HCT116 (cell line): Measurements from ENCODE around the gene CNDP1. TPM values are rescaled to one million over a fixed set of nuclear protein-coding genes. Genes with fewer than 3 reads are reported as not detected.

Experiments
- ATAC-seq: fragments of 200-7000 bp; cut with Tn5 transposase; 2 replicates; pipeline ENCODE4 v1.9.1; 2020; ENCODE audit warnings: mild to moderate bottlenecking, moderate library complexity
- BruUV-seq: library from RNA; stranded (reverse); fragments of 400-500 nt; replicated peaks from 2 replicates; lab custom pipeline; 2021; lab: Mats Ljungman, UMichigan
- CTCF ChIA-PET: fragments of 300-600 bp; sonication (Branson Sonifier 250); formaldehyde crosslinking; loops from one replicate; lab custom pipeline; 2021; ENCODE audit warnings: antibody characterized with exemption; lab: Charles Lee
- POLR2A ChIA-PET: fragments of 300-600, 350-600 bp; sonication (Branson Sonifier 250); formaldehyde crosslinking; loops from one replicate; lab custom pipeline; 2021; ENCODE audit warnings: antibody characterized with exemption; lab: Charles Lee
- RAD21 ChIA-PET, 2 experiments: fragments of 300-600 bp; sonication (Branson Sonifier 250); formaldehyde crosslinking; loops; one replicate each; lab custom pipeline; 2023; ENCODE audit warnings: low total read pairs in 2 of 2; ENCODE audit not compliant: uncharacterized antibody in 2 of 2, unreplicated experiment in 2 of 2, low non-redundant PET in 1 of 2; lab: Charles Lee
- DNase-seq: peaks from one replicate; pipeline ENCODE4 v3.0.0-alpha.2; 2010; ENCODE audit warnings: low read depth, low spot score
- H2AFZ ChIP-seq: fragments of 200-600 bp; shearing (Covaris generic), sonication (generic); 2 replicates; pipeline ENCODE4 v1.6.1; 2017; ENCODE audit warnings: low read depth, mixed run types, mixed read lengths, antibody characterized with exemption, low read length; ENCODE audit not compliant: poor library complexity, severe bottlenecking
- H3K27ac ChIP-seq: 2 replicates; pipeline ENCODE4 v1.5.1; 2012; ENCODE audit warnings: low read depth, low read length
- H3K27me3 ChIP-seq: fragments of 200-600 bp; sonication (generic); 2 replicates; pipeline ENCODE4 v1.6.1; 2016; ENCODE audit warnings: mixed run types, low read length, mixed read lengths; ENCODE audit not compliant: insufficient read depth
- H3K36me3 ChIP-seq, 2 experiments: fragments of 200-500 bp in 1 of 2; fragments of 200-600 bp in 1 of 2; sonication (Bioruptor generic) in 1 of 2; sonication (generic) in 1 of 2; 2 replicates each; pipeline versions ENCODE4 v1.5.1 to v1.6.1; 2014 to 2016; ENCODE audit warnings: low read length in 2 of 2, inconsistent platforms in 1 of 2, mixed read lengths in 1 of 2, mixed run types in 1 of 2; ENCODE audit not compliant: insufficient read depth in 2 of 2, control insufficient read depth in 1 of 2
- H3K4me1 ChIP-seq, 2 experiments: fragments of 200-600 bp in 1 of 2; sonication (generic) in 1 of 2; 2 replicates each; pipeline versions ENCODE4 v1.5.1 to v1.6.1; 2012 to 2017; ENCODE audit warnings: low read length in 2 of 2, inconsistent platforms in 1 of 2, mild to moderate bottlenecking in 1 of 2, mixed read lengths in 1 of 2, mixed run types in 1 of 2, moderate library complexity in 1 of 2; ENCODE audit not compliant: insufficient read depth in 2 of 2, control insufficient read depth in 1 of 2
- H3K4me2 ChIP-seq: fragments of 200-600 bp; sonication (generic); 2 replicates; pipeline ENCODE4 v1.6.1; 2017; ENCODE audit warnings: mixed run types, low read length, mixed read lengths
- H3K4me3 ChIP-seq, 2 experiments: fragments of 200-600 bp in 1 of 2; sonication (generic) in 1 of 2; replicated peaks in 1 of 2; 2 replicates each; pipeline ENCODE4 v1.5.1; 2011 to 2016; ENCODE audit warnings: low read length in 2 of 2, control low read depth in 1 of 2, low read depth in 1 of 2, mild to moderate bottlenecking in 1 of 2, mixed read lengths in 1 of 2, mixed run types in 1 of 2
- H3K79me2 ChIP-seq: fragments of 200-600 bp; sonication (generic); 2 replicates; pipeline ENCODE4 v1.6.1; 2017; ENCODE audit warnings: mild to moderate bottlenecking, mixed run types, low read length, moderate library complexity, mixed read lengths; ENCODE audit not compliant: insufficient read depth
- H3K9ac ChIP-seq: fragments of 200-600 bp; sonication (generic); 2 replicates; pipeline ENCODE4 v1.6.1; 2016; ENCODE audit warnings: low read length, mixed read lengths
- H3K9me2 ChIP-seq: fragments of 200-600 bp; sonication (generic), shearing (Covaris generic); 2 replicates; pipeline ENCODE4 v1.6.1; 2017; ENCODE audit warnings: mixed run types, mild to moderate bottlenecking, moderate library complexity; ENCODE audit not compliant: insufficient read depth
- H3K9me3 ChIP-seq, 2 experiments: fragments of 200-500 bp in 1 of 2; fragments of 200-600 bp in 1 of 2; sonication (Bioruptor generic) in 1 of 2; sonication (generic) in 1 of 2; 2 replicates each; pipeline ENCODE4 v1.6.1; 2014 to 2017; ENCODE audit warnings: low read length in 2 of 2, mixed read lengths in 2 of 2, inconsistent platforms in 1 of 2, low read depth in 1 of 2, mild to moderate bottlenecking in 1 of 2, mixed run types in 1 of 2, moderate library complexity in 1 of 2; ENCODE audit not compliant: control insufficient read depth in 1 of 2, insufficient read depth in 1 of 2
- H4K20me1 ChIP-seq: fragments of 200-600 bp; sonication (generic), shearing (Covaris generic); 2 replicates; pipeline ENCODE4 v1.6.1; 2017; ENCODE audit warnings: mixed run types, mild to moderate bottlenecking, moderate library complexity; ENCODE audit not compliant: insufficient read depth
- ATF3 ChIP-seq: IDR thresholded peaks from 2 replicates; pipeline ENCODE4 v1.6.1; 2012
- CBX3 ChIP-seq: IDR thresholded peaks from 2 replicates; pipeline ENCODE4 v1.6.1; 2012; ENCODE audit warnings: low read depth
- CEBPB ChIP-seq: IDR thresholded peaks from 2 replicates; pipeline ENCODE4 v1.6.1; 2012; ENCODE audit warnings: low read depth
- CTCF ChIP-seq, 3 experiments: fragments of 200-600 bp in 1 of 3; sonication (generic) in 1 of 3; IDR thresholded peaks in 2 of 3; conservative IDR thresholded peaks in 1 of 3; 2 replicates each; pipeline ENCODE4 v1.5.1; 2012 to 2017; ENCODE audit warnings: low read depth in 2 of 3, low read length in 2 of 3, antibody characterized with exemption in 1 of 3, borderline replicate concordance in 1 of 3, control low read depth in 1 of 3, mild to moderate bottlenecking in 1 of 3, mixed read lengths in 1 of 3, mixed run types in 1 of 3, moderate library complexity in 1 of 3; ENCODE audit not compliant: insufficient read depth in 1 of 3
- EZH2 ChIP-seq: fragments of 200-600 bp; sonication (generic); IDR thresholded peaks from 2 replicates; pipeline ENCODE4 v1.6.1; 2017; ENCODE audit warnings: antibody characterized with exemption, mixed run types
- FOSL1 ChIP-seq: IDR thresholded peaks from 2 replicates; pipeline ENCODE4 v1.6.1; 2012; ENCODE audit warnings: low read depth
- MAX ChIP-seq: IDR thresholded peaks from 2 replicates; pipeline ENCODE4 v1.6.1; 2012
- POLR2A ChIP-seq: IDR thresholded peaks from 2 replicates; pipeline ENCODE4 v1.7.0; 2011; ENCODE audit warnings: borderline replicate concordance; ENCODE audit not compliant: insufficient read depth, insufficient read length; ENCODE audit errors: extremely low read depth
- SIN3A ChIP-seq: IDR thresholded peaks from 2 replicates; pipeline ENCODE4 v1.6.1; 2012; ENCODE audit warnings: low read depth
- SP1 ChIP-seq: IDR thresholded peaks from 2 replicates; pipeline ENCODE4 v1.6.1; 2012; ENCODE audit warnings: low read depth
- YY1 ChIP-seq: IDR thresholded peaks from 2 replicates; pipeline ENCODE4 v1.6.1; 2011; ENCODE audit warnings: low read length, low read depth, moderate library complexity, mild to moderate bottlenecking; ENCODE audit not compliant: insufficient replicate concordance; ENCODE audit errors: extremely low read depth
- ZBTB33 ChIP-seq: IDR thresholded peaks from 2 replicates; pipeline ENCODE4 v1.6.1; 2011; ENCODE audit warnings: mild to moderate bottlenecking, low read length, moderate library complexity; ENCODE audit not compliant: insufficient replicate concordance; ENCODE audit errors: extremely low read depth
- ZFX ChIP-seq: fragments of 450-650 bp; IDR thresholded peaks from 2 replicates; pipeline ENCODE4 v1.6.1; 2017
- intact Hi-C: fragments of 100-400 bp; cut with micrococcal nuclease; formaldehyde crosslinking; loops from 2 replicates; pipeline ENCODE4 v1.10.0; 2022
- total RNA-seq: library from RNA; stranded (reverse); gene quantifications from one replicate; pipeline ENCODE4 v1.2.1, GENCODE V29; 2021; ENCODE audit not compliant: unreplicated experiment

The CNDP1 gene
- total RNA-seq, 1 experiment from 2014 or later, result not detected

- DNase-seq (no peak), ATAC-seq (no peak)
- H3K79me2 ChIP-seq, result 0 out of 2 replicates have a peak, but pooled peaks cover 4% of the 10 kb centered on the region
- H3K36me3 ChIP-seq, result no peaks in the 10 kb centered on the region
- no peak overlapping the region for H3K27ac ChIP-seq
- H3K9me3 ChIP-seq, result no peaks in the 10 kb centered on the region
- no TSS peak for BruUV-seq
- intact Hi-C loops, result no loop called here
- H3K4me1 ChIP-seq, result peaks cover 0 to 6% of the 10 kb centered on the region in 2 experiments; a peak in 1 of 4 replicates
- no peak overlapping the region for H2AFZ ChIP-seq
- no peaks in the 10 kb centered on the region for H4K20me1 ChIP-seq
- TF ChIP-seq POLR2A (no peak), SP1 (no peak), CEBPB (no peak), ZBTB33 (no peak), ATF3 (no peak), EZH2 (no peak), CTCF (IDR thresholded peaks at IDR 0.05 in 2 of 3, conservative IDR thresholded peaks at IDR 0.05 in 1 of 3; ENCODE audit: borderline replicate concordance in 1 of 3, insufficient read depth in 1 of 3, low read depth in 2 of 3, low read length in 2 of 3) (no peak), YY1 (no peak), MAX (no peak), FOSL1 (no peak), CBX3 (no peak), ZFX (no peak), SIN3A (no peak)
- no peak overlapping the region for H3K4me2 ChIP-seq
- no peaks in the 10 kb centered on the region for H3K9me2 ChIP-seq
- CTCF ChIA-PET, result no interaction called here
- H3K27me3 ChIP-seq, result no peaks in the 10 kb centered on the region
- no peak overlapping the region for H3K9ac ChIP-seq
- RAD21 ChIA-PET, result no interaction called here
- no peak overlapping the region for H3K4me3 ChIP-seq
- POLR2A ChIA-PET, result no interaction called here
These were observed 96.9 kb downstream of the CNDP1 start for GRCh38 chr18:74631212-74631611.
